Kidney capillary endothelial cell (primary cell): ENCODE measurements around the gene C3orf70.

Experiments
- DNase-seq: peaks from one replicate; pipeline ENCODE4 v3.0.0-alpha.2; 2018; ENCODE audit warnings: low spot score

Gene C3orf70, protein sequence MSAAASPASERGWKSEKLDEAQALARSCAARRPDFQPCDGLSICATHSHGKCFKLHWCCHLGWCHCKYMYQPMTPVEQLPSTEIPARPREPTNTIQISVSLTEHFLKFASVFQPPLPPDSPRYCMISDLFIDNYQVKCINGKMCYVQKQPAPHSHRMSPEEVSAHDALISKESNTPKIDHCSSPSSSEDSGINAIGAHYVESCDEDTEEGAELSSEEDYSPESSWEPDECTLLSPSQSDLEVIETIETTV

DNA sequence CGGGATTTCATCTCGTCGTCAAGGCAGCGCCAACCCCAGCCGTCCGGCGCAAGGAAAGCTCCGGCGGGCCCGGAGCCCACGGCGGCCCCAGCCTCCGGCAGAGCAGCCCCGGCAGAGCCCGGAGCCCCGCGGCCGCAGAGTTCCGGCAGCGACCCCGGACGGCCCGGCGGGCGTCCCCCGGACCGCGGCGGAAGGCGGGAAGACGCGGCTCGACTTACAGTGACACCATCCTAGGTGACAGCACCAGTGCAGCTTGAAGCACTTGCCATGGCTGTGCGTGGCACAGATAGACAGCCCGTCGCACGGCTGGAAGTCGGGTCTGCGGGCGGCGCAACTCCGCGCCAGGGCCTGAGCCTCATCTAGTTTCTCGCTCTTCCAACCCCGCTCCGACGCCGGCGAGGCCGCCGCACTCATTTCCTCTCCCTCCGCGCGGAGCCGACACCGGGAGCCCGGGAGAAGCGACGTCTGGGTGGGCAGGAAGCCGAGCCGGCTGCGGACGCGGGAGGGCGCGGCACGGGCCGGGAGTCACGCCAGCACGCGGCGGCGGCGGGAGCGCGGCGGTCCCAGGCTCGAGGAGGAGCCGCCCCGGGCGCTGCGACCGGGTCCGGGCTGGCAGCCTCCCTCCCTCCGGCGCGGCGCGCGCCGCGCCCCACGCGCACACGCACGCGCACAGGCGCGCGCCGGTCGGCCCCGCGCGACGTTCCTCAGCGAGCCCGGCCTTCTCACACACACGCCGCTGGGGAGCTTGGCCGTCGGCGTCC is at the start of gene C3orf70:
Gene C3orf70 (minus strand): TSS at position 651 of the 761 bp plus-strand sequence. CDS start 237 bp downstream, at position 414.
- no peak for DNase-seq

- peak; percentile 65 for DNase-seq
Observed at GRCh38 chr3:185200639-185201038, 47.8 kb upstream of the C3orf70 start.

DNA sequence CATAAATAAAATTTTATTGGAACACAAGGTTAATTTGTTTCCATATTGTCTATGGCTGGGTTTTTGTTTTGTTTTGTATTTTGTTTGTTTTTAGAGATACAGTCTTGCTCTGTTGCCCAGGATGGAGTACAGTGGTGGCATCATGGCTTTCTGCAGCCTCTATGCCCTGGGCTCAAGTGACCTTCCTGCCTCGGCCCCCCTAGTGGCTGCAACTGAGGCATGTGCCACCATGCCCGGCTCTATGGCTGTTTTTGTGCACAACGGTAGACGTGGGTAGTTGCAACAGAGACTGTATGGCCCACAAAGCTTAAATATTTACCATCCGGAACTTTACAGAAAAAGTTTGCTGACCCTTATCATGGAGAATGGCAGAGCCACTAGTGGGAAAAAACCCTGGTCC is 46.8 kb upstream of the C3orf70 start:
- DNase-seq = no peak

GRCh38 chr3:185199206-185199605 is 46.3 kb upstream of the C3orf70 start:
- DNase-seq = no peak

DNA sequence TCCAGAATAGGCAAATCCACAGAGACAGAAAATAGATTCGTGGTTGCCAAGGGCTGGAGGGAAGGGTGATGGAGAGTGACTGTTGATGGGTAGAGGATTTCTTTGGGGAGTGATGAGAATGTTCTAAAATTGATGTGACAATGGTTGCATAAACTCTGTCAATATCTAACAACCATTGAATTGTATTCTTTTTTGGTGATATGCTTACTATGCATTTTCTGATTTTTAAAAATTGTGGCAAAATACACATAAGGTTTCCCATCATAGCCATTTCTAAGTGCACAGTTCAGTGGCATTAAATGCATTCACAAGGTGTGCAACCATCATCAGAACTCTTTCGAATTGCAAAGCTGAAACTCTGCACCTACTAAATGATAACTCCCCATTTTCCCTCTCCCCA is 44.2 kb upstream of the C3orf70 start:
- DNase-seq = no peak

GRCh38 chr3:185195652-185196051 is 42.8 kb upstream of the C3orf70 start:
- no peak for DNase-seq

- no peak for DNase-seq
Observed at GRCh38 chr3:185188816-185189215, 36.0 kb upstream of the C3orf70 start.

DNA sequence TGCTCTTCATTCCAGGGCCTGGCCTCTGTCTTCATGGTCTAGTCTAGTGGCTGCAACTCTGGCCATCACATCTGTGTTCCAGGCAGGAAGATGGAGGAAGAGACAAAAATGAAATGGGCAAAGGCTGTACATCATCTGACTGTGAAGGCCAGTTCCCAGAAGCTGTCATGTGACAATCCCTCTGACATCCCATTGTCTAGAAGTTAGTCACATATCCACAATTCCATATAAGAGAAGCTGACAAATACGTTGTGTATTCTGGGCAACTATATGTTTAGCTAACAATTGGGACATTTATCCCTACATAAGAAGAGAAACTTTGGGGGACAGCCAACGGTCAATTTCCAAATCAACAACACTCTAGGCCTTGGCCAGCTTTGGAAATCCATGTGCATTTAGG is 34.5 kb upstream of the C3orf70 start:
- no peak for DNase-seq

GRCh38 chr3:185176750-185177359 is 24.0 kb upstream of the C3orf70 start:
- DNase-seq = peak; percentile 52

- DNase-seq = no peak
Observed at GRCh38 chr3:185175370-185175987, 22.6 kb upstream of the C3orf70 start.

DNA sequence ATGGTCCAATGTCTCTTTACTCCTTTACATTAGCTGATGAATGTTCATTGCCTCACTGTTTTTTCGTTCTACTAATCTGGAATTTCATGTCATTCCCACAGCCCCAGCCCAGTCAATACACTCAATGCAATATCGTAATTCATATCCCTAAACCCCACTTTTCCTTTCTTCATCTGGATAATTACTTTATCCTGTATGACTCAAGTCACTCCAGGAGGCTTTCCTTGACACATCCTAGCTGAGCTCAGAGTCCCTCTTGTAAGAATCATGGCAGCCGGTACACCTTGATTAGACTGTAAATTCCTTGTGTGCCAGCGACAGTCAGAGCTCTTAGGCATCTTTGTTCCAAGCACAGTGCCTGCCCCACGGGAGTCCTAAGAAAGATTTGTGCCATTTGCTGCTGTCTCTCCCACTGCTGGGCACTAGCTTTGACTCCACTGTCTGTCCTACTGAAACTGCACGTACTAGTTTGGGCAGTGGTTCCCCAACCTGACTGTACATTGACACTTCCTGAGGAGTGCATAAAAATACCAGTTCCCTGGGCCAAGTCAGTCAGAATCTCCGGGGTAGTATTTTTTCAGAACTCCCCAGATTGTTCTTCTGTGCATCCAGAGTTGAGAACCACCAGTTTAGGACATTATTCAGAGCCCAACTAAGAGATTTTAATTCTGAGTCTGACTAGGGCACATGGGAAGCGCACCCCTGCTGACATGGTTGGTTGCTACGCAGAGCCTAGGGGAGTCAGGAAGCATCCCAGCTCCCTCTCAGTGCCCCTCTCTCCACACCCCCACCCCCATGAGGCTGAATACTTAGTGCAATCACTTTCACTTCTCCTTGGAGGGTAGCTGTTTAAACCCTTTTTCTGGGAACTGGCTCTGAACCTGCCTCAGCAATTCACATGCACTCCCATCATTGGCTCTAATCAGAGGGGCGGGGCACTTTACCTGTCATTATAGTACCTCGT is 19.5 kb upstream of the C3orf70 start:
- no peak for DNase-seq

GRCh38 chr3:185164428-185165217 is 11.8 kb upstream of the C3orf70 start:
- DNase-seq = no peak

DNA sequence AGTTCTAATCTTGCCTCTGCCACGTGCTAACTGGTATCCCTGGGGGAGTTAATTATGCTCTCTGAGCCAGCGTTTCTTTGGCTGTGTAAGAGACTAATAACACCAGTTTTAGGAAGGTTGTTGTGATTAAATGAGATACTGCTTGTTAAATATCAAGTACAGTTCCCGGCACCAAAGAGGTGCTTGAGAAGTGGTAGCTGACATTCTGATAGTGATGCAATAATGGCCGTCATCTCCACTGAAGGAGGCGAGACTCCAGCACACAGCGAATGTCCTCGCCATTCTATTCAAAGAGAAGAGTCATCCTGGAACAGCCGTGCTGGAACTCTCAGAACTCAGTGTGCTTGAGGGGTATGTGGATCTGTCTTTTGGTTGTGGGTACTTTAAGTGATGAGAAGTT is 9.8 kb upstream of the C3orf70 start:
- DNase-seq = no peak

- DNase-seq = no peak
Observed at GRCh38 chr3:185161761-185162160, 8.9 kb upstream of the C3orf70 start.

GRCh38 chr3:185157347-185157746 is 4.5 kb upstream of the C3orf70 start:
- no peak for DNase-seq

- DNase-seq = no peak
Observed at GRCh38 chr3:185155678-185156077, 2.8 kb upstream of the C3orf70 start.

GRCh38 chr3:185153861-185154629 is 1.2 kb upstream of the C3orf70 start:
- no peak for DNase-seq

DNA sequence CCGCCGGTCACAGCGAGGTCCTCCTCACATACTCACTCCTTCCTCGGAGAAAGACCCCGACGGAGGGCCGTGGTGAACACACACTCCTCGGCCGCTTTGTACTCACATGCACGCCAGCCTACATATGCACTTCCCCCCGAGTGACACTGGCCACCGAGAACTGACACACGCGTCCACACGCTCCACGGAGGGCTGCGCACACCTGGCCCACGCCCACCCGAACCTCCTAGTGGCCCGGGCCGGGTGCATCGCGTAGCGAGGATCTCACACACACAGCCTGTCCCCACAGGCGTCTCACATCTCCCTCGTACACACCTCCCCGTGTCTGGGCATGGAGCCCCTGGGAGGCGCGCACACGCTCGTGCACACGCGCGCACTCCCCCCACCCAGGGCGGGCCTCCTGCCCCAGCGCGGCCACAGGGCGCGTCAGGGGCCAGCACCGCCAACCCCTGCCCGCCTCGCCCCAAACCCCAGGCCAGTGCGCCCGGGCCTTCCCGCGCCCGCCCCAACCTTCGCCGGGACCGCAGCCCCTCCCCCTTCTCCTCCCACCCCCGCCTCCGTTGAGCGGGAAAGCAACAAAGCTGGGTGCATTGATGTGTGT is 411 bp upstream of the C3orf70 start:
- no peak for DNase-seq

DNA sequence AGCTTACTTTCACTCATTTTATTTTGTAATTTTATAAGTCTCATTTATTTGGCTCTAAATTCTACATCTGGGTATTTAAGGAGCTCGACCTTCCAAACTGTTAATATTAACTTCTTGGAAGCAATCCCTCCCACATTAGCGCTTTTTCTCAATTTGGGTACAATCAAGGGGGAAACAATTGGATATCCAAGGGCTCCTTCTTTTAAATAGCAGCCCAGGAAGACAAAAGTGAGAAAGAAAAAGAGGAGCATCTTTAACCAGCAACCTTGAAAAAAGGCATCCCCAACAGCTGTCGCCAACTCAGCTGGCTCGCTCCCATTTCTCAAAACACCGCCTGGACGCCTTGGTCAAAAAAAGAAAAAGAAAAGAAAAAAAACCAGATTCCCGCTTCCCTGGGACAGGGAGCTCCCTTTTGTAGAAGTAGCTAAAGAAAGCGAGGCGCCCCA is 873 bp downstream of the C3orf70 start:
- DNase-seq = no peak
